Measurements from ENCODE around the gene PRDX5.
A peak's percentile ranks its signal among the peaks of the same experiment; 100 is the strongest.

PRDX5 gene

DNA sequence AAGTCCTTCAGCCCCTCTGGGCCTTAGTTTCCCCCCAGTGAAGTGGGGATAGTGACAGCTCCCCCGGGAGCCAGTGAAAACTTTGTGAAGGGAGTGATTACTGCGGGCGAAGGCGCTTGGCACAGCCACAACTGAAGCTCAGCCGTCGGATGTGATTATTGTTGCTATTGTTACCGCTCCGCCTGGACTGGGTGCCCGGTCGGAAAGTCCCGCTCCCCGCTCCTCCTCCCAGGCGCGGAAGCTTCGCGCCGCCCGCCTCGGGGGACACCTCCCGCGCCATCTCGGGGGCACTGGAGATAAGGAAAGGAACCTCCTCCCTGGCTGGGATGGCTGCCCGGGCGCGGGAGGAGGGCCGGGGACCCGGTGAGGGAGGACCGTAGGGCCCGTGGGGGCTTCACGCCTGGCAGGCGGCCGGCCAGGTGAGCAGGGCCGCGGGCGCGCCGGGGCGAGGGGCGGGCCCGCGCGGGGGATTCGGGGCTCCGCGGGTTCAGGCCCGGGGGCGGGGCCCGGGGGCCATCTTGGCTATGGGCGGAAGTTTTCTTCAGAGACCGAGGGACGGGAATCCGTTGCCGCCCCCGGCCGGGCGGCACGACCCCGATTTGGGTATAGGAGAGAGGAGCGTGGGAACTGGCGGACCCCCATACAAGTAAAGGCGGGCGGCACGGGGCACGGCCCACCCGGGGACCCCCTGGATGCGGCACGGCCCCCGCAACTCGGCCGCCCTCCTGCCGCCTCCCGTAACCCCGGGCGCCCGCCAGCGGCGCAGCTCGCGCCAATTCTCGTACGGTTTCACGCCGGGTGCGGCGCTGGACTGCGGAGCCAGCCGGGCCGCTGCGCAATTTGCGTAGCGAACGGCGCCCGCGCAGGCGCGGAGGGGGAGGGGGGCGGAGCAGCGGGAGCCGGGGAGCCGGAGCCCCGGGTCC lies 32.7 kb upstream of the PRDX5 start, which contains the start of gene GPR137 (continued):
- peak; percentile 36; the same call in 1 of the 2 replicates for TF ChIP-seq ZNF394 (tag by site-specific recombination; IDR thresholded peaks at IDR 0.05; ENCODE audit: borderline replicate concordance)
- peak; percentile 56; the same call in 1 of the 2 replicates for TF ChIP-seq GLIS2 (tag by site-specific recombination; IDR thresholded peaks at IDR 0.05)
- TF ChIP-seq, protein P1, sequence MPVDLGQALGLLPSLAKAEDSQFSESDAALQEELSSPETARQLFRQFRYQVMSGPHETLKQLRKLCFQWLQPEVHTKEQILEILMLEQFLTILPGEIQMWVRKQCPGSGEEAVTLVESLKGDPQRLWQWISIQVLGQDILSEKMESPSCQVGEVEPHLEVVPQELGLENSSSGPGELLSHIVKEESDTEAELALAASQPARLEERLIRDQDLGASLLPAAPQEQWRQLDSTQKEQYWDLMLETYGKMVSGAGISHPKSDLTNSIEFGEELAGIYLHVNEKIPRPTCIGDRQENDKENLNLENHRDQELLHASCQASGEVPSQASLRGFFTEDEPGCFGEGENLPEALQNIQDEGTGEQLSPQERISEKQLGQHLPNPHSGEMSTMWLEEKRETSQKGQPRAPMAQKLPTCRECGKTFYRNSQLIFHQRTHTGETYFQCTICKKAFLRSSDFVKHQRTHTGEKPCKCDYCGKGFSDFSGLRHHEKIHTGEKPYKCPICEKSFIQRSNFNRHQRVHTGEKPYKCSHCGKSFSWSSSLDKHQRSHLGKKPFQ (tag by site-specific recombination; IDR thresholded peaks at IDR 0.05), result no peak
- peak; percentile 11 for TF ChIP-seq ZNF335 (tag by site-specific recombination; conservative IDR thresholded peaks at IDR 0.05)
- TF ChIP-seq MEIS1 (CRISPR knock-in tag; IDR thresholded peaks at IDR 0.05; ENCODE audit: borderline replicate concordance), result no peak
- TF ChIP-seq HOXA7 (CRISPR knock-in tag; IDR thresholded peaks at IDR 0.05; ENCODE audit: borderline replicate concordance), result no peak
- TF ChIP-seq, protein P2, sequence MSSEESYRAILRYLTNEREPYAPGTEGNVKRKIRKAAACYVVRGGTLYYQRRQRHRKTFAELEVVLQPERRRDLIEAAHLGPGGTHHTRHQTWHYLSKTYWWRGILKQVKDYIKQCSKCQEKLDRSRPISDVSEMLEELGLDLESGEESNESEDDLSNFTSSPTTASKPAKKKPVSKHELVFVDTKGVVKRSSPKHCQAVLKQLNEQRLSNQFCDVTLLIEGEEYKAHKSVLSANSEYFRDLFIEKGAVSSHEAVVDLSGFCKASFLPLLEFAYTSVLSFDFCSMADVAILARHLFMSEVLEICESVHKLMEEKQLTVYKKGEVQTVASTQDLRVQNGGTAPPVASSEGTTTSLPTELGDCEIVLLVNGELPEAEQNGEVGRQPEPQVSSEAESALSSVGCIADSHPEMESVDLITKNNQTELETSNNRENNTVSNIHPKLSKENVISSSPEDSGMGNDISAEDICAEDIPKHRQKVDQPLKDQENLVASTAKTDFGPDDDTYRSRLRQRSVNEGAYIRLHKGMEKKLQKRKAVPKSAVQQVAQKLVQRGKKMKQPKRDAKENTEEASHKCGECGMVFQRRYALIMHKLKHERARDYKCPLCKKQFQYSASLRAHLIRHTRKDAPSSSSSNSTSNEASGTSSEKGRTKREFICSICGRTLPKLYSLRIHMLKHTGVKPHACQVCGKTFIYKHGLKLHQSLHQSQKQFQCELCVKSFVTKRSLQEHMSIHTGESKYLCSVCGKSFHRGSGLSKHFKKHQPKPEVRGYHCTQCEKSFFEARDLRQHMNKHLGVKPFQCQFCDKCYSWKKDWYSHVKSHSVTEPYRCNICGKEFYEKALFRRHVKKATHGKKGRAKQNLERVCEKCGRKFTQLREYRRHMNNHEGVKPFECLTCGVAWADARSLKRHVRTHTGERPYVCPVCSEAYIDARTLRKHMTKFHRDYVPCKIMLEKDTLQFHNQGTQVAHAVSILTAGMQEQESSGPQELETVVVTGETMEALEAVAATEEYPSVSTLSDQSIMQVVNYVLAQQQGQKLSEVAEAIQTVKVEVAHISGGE (tag by site-specific recombination; conservative IDR thresholded peaks at IDR 0.05; ENCODE audit: low read depth), result peak; percentile 50
- no peak for TF ChIP-seq ZNF610 (tag by site-specific recombination; IDR thresholded peaks at IDR 0.05; ENCODE audit: borderline replicate concordance)
- TF ChIP-seq ZNF423 (tag by site-specific recombination; IDR thresholded peaks at IDR 0.05), result no peak
- TF ChIP-seq KLF9 (tag by site-specific recombination; IDR thresholded peaks at IDR 0.05; ENCODE audit: low read depth), result peak; percentile 63
- no peak for TF ChIP-seq ZFP41 (tag by site-specific recombination; IDR thresholded peaks at IDR 0.05; ENCODE audit: borderline replicate concordance)
- no peak for TF ChIP-seq ZNF114 (tag by site-specific recombination; IDR thresholded peaks at IDR 0.05)
- TF ChIP-seq ZNF37A (tag by site-specific recombination; IDR thresholded peaks at IDR 0.05), result peak; percentile 85
- TF ChIP-seq ZNF211 (tag by site-specific recombination; IDR thresholded peaks at IDR 0.05; ENCODE audit: low read depth), result no peak
- TF ChIP-seq ZNF660 (tag by site-specific recombination; IDR thresholded peaks at IDR 0.05), result no peak
- TF ChIP-seq, protein P3, sequence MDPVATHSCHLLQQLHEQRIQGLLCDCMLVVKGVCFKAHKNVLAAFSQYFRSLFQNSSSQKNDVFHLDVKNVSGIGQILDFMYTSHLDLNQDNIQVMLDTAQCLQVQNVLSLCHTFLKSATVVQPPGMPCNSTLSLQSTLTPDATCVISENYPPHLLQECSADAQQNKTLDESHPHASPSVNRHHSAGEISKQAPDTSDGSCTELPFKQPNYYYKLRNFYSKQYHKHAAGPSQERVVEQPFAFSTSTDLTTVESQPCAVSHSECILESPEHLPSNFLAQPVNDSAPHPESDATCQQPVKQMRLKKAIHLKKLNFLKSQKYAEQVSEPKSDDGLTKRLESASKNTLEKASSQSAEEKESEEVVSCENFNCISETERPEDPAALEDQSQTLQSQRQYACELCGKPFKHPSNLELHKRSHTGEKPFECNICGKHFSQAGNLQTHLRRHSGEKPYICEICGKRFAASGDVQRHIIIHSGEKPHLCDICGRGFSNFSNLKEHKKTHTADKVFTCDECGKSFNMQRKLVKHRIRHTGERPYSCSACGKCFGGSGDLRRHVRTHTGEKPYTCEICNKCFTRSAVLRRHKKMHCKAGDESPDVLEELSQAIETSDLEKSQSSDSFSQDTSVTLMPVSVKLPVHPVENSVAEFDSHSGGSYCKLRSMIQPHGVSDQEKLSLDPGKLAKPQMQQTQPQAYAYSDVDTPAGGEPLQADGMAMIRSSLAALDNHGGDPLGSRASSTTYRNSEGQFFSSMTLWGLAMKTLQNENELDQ (tag by site-specific recombination; IDR thresholded peaks at IDR 0.05; ENCODE audit: low read depth), result no peak
- TF ChIP-seq, protein P4, sequence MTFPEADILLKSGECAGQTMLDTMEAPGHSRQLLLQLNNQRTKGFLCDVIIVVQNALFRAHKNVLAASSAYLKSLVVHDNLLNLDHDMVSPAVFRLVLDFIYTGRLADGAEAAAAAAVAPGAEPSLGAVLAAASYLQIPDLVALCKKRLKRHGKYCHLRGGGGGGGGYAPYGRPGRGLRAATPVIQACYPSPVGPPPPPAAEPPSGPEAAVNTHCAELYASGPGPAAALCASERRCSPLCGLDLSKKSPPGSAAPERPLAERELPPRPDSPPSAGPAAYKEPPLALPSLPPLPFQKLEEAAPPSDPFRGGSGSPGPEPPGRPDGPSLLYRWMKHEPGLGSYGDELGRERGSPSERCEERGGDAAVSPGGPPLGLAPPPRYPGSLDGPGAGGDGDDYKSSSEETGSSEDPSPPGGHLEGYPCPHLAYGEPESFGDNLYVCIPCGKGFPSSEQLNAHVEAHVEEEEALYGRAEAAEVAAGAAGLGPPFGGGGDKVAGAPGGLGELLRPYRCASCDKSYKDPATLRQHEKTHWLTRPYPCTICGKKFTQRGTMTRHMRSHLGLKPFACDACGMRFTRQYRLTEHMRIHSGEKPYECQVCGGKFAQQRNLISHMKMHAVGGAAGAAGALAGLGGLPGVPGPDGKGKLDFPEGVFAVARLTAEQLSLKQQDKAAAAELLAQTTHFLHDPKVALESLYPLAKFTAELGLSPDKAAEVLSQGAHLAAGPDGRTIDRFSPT (tag by site-specific recombination; IDR thresholded peaks at IDR 0.05), result peak; percentile 82
- no peak for TF ChIP-seq ZNF548 (tag by site-specific recombination; IDR thresholded peaks at IDR 0.05)
- TF ChIP-seq, protein P5, sequence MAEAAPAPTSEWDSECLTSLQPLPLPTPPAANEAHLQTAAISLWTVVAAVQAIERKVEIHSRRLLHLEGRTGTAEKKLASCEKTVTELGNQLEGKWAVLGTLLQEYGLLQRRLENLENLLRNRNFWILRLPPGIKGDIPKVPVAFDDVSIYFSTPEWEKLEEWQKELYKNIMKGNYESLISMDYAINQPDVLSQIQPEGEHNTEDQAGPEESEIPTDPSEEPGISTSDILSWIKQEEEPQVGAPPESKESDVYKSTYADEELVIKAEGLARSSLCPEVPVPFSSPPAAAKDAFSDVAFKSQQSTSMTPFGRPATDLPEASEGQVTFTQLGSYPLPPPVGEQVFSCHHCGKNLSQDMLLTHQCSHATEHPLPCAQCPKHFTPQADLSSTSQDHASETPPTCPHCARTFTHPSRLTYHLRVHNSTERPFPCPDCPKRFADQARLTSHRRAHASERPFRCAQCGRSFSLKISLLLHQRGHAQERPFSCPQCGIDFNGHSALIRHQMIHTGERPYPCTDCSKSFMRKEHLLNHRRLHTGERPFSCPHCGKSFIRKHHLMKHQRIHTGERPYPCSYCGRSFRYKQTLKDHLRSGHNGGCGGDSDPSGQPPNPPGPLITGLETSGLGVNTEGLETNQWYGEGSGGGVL (tag by site-specific recombination; IDR thresholded peaks at IDR 0.05), result 0 out of 2 replicates have a peak, but pooled peaks have one; percentile 30
- TF ChIP-seq ZNF561 (tag by site-specific recombination; IDR thresholded peaks at IDR 0.05; ENCODE audit: borderline replicate concordance), result peak; percentile 55; the same call in 1 of the 2 replicates
- TF ChIP-seq YY2 (tag by site-specific recombination; IDR thresholded peaks at IDR 0.05), result no peak
- no peak for TF ChIP-seq ZNF785 (tag by site-specific recombination; IDR thresholded peaks at IDR 0.05)
- TF ChIP-seq ZNF76 (tag by site-specific recombination; IDR thresholded peaks at IDR 0.05; ENCODE audit: borderline replicate concordance, low read depth), result peak; percentile 36; the same call in 1 of the 2 replicates
- peak; percentile 35; the same call in 1 of the 2 replicates for TF ChIP-seq ZNF366 (tag by site-specific recombination; conservative IDR thresholded peaks at IDR 0.05)
- no peak for TF ChIP-seq ZNF747 (tag by site-specific recombination; IDR thresholded peaks at IDR 0.05)
- peak; percentile 10; the same call in 1 of the 2 replicates for TF ChIP-seq GLIS1 (tag by site-specific recombination; IDR thresholded peaks at IDR 0.05)
- TF ChIP-seq KLF10 (tag by site-specific recombination; IDR thresholded peaks at IDR 0.05), result peak; percentile 11; the same call in 1 of the 2 replicates

Data from HEK293 (cell line).